Liver (tissue), 9 donors: ENCODE data around the gene MYO1B. TPM values are rescaled to one million over a fixed set of nuclear protein-coding genes. Genes with fewer than 3 reads are reported as not detected.

ENCODE experiments used
- DNase-seq: peaks from one replicate; pipeline ENCODE4 v3.0.0-alpha.2; 2017; ENCODE audit warnings: low spot score
- H3K27ac ChIP-seq, 2 donors: one replicate each; pipeline ENCODE4 v1.7.0; 2013; ENCODE audit warnings: inconsistent platforms in 2 of 2, low read length in 2 of 2, control low read depth in 1 of 2, low read depth in 1 of 2, mild to moderate bottlenecking in 1 of 2
- H3K27me3 ChIP-seq, 4 donors: one replicate each; pipeline versions ENCODE4 v1.6.1 to v1.7.0; 2013; ENCODE audit warnings: low read length in 3 of 4, inconsistent platforms in 1 of 4, mild to moderate bottlenecking in 1 of 4, moderate library complexity in 1 of 4; ENCODE audit not compliant: control insufficient read depth in 4 of 4, insufficient read depth in 4 of 4
- H3K36me3 ChIP-seq, 4 donors: one replicate each; pipeline versions ENCODE4 v1.6.1 to v1.7.0; 2013; ENCODE audit warnings: low read length in 3 of 4, mild to moderate bottlenecking in 3 of 4, low read depth in 1 of 4, moderate library complexity in 1 of 4; ENCODE audit not compliant: control insufficient read depth in 4 of 4, insufficient read depth in 3 of 4
- H3K4me1 ChIP-seq, 4 donors: one replicate each; pipeline versions ENCODE4 v1.6.1 to v1.7.0; 2013; ENCODE audit warnings: low read length in 3 of 4, mild to moderate bottlenecking in 3 of 4, moderate library complexity in 1 of 4; ENCODE audit not compliant: control insufficient read depth in 4 of 4, insufficient read depth in 4 of 4
- H3K4me3 ChIP-seq, 3 donors: one replicate each; pipeline versions ENCODE4 v1.6.1 to v1.7.0; 2013; ENCODE audit warnings: low read length in 3 of 3, control low read depth in 1 of 3, low read depth in 1 of 3, mild to moderate bottlenecking in 1 of 3
- H3K9ac ChIP-seq, 2 donors: one replicate each; pipeline ENCODE4 v1.7.0; 2013; ENCODE audit warnings: low read length in 2 of 2, mild to moderate bottlenecking in 2 of 2, moderate library complexity in 2 of 2, control low read depth in 1 of 2, low read depth in 1 of 2
- H3K9me3 ChIP-seq, 4 donors: one replicate each; pipeline versions ENCODE4 v1.6.1 to v1.7.0; 2013; ENCODE audit warnings: low read length in 3 of 4; ENCODE audit not compliant: control insufficient read depth in 4 of 4
- FOXA1 ChIP-seq: IDR thresholded peaks from 2 replicates; pipeline ENCODE4 v1.6.1; 2016; ENCODE audit warnings: antibody characterized with exemption
- GABPA ChIP-seq, 2 donors: IDR thresholded peaks in 1 of 2; conservative IDR thresholded peaks in 1 of 2; 2 replicates each; pipeline ENCODE4 v1.6.1; 2016; ENCODE audit warnings: antibody characterized with exemption in 2 of 2, mild to moderate bottlenecking in 1 of 2, moderate library complexity in 1 of 2
- HNF4A ChIP-seq, 2 donors: conservative IDR thresholded peaks; 2 replicates each; pipeline ENCODE4 v1.6.1; 2016; ENCODE audit warnings: antibody characterized with exemption in 2 of 2, mild to moderate bottlenecking in 2 of 2
- HNF4G ChIP-seq: IDR thresholded peaks from 2 replicates; pipeline ENCODE4 v1.6.1; 2016; ENCODE audit warnings: antibody characterized with exemption
- JUND ChIP-seq, 2 donors: IDR thresholded peaks; 2 replicates each; pipeline ENCODE4 v1.6.1; 2016; ENCODE audit warnings: antibody characterized with exemption in 2 of 2
- MAX ChIP-seq: IDR thresholded peaks from 2 replicates; pipeline ENCODE4 v1.6.1; 2016; ENCODE audit warnings: antibody characterized with exemption
- NR2F2 ChIP-seq: IDR thresholded peaks from 2 replicates; pipeline ENCODE4 v1.6.1; 2016; ENCODE audit warnings: antibody characterized with exemption
- REST ChIP-seq: IDR thresholded peaks from 2 replicates; pipeline ENCODE4 v1.6.1; 2016; ENCODE audit warnings: antibody characterized with exemption, mild to moderate bottlenecking
- RXRA ChIP-seq, 2 donors: IDR thresholded peaks; 2 replicates each; pipeline ENCODE4 v1.6.1; 2017 to 2018; ENCODE audit warnings: antibody characterized with exemption in 2 of 2, mild to moderate bottlenecking in 1 of 2
- SP1 ChIP-seq: IDR thresholded peaks from 2 replicates; pipeline ENCODE4 v1.6.1; 2018; ENCODE audit warnings: antibody characterized with exemption, mild to moderate bottlenecking
- TAF1 ChIP-seq: conservative IDR thresholded peaks from 2 replicates; pipeline ENCODE4 v1.6.1; 2016; ENCODE audit warnings: antibody characterized with exemption, mild to moderate bottlenecking
- YY1 ChIP-seq: IDR thresholded peaks from 2 replicates; pipeline ENCODE4 v1.6.1; 2016; ENCODE audit warnings: antibody characterized with exemption, mild to moderate bottlenecking
- WGBS: extraction: QIAGEN DNeasy Blood & Tissue Kit; methylation state at CpG from one replicate; pipeline ENCODE4 v1.1.7; 2013; 5-methylcytosine and 5-hydroxymethylcytosine counted together
- polyA plus RNA-seq, 2 donors: library from polyadenylated mRNA; stranded (reverse) in 1 of 2; unstranded in 1 of 2; fragments of 200-250 nt in 1 of 2; fragments of >200 nt in 1 of 2; fragmentation: Nextera tagmentation in 1 of 2; extraction: Ambion mirVana in 1 of 2; gene quantifications; one replicate each; pipeline versions ENCODE4 v1.2.1 to v1.2.3, GENCODE V29; 2013 to 2015
- total RNA-seq, 2 donors: library from RNA; depleted of rRNA; stranded (reverse); fragments of >200 nt; gene quantifications; one replicate each; pipeline ENCODE4 v1.2.3, GENCODE V29; 2014
- TF ChIP-seq, protein P1 (sequence below): IDR thresholded peaks from 2 replicates; pipeline ENCODE4 v1.6.1; 2016; ENCODE audit warnings: antibody characterized with exemption
- TF ChIP-seq, protein P2 (sequence below): fragments of 150-350 bp; IDR thresholded peaks from 2 replicates; pipeline ENCODE4 v1.5.1; 2017; ENCODE audit warnings: improper control_type of control experiment, low read depth, low read length; ENCODE audit not compliant: missing input control
- TF ChIP-seq, protein P3 (sequence below): IDR thresholded peaks from 2 replicates; pipeline ENCODE4 v1.6.1; 2016; ENCODE audit warnings: antibody characterized with exemption
- donor health status: healthy.
- donor health status: healthy.
- donor health status: healthy.
- donor health status: healthy.
- donor health status: healthy.

Gene MYO1B
- total and polyA plus RNA-seq, 4 donors = 66.5 to 434 (median 117) TPM

- TF ChIP-seq REST = no peak
- TF ChIP-seq HNF4A (conservative IDR thresholded peaks at IDR 0.05) = no peak
Measured at GRCh38 chr2:191299010-191299409, 53.8 kb downstream of the MYO1B start (continued).

DNA sequence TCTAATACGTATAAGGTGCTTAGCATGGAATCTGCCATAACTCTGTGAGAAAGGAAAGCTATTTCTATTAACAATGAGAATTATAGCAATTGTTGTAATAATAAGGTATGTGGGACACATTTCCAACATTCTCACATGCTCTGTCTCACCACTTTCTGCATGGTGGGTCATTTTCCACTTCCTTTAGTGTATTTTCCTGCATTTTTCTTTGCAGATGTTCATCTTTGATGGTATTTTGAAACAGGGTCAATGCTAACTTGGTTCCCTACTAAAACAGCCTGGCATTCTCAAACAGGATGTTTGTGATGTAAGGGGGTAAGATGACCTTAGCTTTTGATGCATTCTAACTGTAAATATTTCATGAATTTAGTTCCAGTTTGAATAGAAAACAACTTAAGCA, 54.7 kb downstream of the MYO1B start:
- no peaks in the 10 kb centered on the region for H3K27me3 ChIP-seq
- WGBS = 94% methylated on average over 1 of the region's 1 CpG
- TF ChIP-seq, protein P1, sequence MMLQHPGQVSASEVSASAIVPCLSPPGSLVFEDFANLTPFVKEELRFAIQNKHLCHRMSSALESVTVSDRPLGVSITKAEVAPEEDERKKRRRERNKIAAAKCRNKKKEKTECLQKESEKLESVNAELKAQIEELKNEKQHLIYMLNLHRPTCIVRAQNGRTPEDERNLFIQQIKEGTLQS = no peak
- TF ChIP-seq TAF1 (no peak), HNF4A (conservative IDR thresholded peaks at IDR 0.05) (no peak), NR2F2 (no peak), FOXA1 (no peak), RXRA (IDR thresholded peaks at IDR 0.05) (no peak), SP1 (no peak), GABPA (IDR thresholded peaks at IDR 0.05 in 1 of 2, conservative IDR thresholded peaks at IDR 0.05 in 1 of 2) (no peak), YY1 (no peak), JUND (IDR thresholded peaks at IDR 0.05) (no peak), HNF4G (no peak)
- TF ChIP-seq, protein P2, sequence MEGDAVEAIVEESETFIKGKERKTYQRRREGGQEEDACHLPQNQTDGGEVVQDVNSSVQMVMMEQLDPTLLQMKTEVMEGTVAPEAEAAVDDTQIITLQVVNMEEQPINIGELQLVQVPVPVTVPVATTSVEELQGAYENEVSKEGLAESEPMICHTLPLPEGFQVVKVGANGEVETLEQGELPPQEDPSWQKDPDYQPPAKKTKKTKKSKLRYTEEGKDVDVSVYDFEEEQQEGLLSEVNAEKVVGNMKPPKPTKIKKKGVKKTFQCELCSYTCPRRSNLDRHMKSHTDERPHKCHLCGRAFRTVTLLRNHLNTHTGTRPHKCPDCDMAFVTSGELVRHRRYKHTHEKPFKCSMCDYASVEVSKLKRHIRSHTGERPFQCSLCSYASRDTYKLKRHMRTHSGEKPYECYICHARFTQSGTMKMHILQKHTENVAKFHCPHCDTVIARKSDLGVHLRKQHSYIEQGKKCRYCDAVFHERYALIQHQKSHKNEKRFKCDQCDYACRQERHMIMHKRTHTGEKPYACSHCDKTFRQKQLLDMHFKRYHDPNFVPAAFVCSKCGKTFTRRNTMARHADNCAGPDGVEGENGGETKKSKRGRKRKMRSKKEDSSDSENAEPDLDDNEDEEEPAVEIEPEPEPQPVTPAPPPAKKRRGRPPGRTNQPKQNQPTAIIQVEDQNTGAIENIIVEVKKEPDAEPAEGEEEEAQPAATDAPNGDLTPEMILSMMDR = no peak
- TF ChIP-seq, protein P3, sequence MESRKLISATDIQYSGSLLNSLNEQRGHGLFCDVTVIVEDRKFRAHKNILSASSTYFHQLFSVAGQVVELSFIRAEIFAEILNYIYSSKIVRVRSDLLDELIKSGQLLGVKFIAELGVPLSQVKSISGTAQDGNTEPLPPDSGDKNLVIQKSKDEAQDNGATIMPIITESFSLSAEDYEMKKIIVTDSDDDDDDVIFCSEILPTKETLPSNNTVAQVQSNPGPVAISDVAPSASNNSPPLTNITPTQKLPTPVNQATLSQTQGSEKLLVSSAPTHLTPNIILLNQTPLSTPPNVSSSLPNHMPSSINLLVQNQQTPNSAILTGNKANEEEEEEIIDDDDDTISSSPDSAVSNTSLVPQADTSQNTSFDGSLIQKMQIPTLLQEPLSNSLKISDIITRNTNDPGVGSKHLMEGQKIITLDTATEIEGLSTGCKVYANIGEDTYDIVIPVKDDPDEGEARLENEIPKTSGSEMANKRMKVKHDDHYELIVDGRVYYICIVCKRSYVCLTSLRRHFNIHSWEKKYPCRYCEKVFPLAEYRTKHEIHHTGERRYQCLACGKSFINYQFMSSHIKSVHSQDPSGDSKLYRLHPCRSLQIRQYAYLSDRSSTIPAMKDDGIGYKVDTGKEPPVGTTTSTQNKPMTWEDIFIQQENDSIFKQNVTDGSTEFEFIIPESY = no peak
- peaks cover 0 to 16% (median 8%) of the 10 kb centered on the region in 4 donors for H3K36me3 ChIP-seq
- no peak overlapping the region for H3K4me3 ChIP-seq
- H3K27ac ChIP-seq = no peak overlapping the region
- no peak overlapping the region for H3K9ac ChIP-seq
- no peak for DNase-seq
- H3K4me1 ChIP-seq = peaks cover 8 to 41% (median 26%) of the 10 kb centered on the region in 4 donors
- H3K9me3 ChIP-seq = no peaks in the 10 kb centered on the region

- Histone ChIP-seq H3K36me3 (peaks cover 0 to 8% (median 5%) of the 10 kb centered on the region in 4 donors), H3K27ac (no peak overlapping the region), H3K27me3 (no peaks in the 10 kb centered on the region), H3K4me3 (no peak overlapping the region), H3K9ac (no peak overlapping the region), H3K9me3 (no peaks in the 10 kb centered on the region), H3K4me1 (peaks cover 8 to 33% (median 23%) of the 10 kb centered on the region in 4 donors)
- 92% methylated on average over 3 of the region's 3 CpGs for WGBS
- TF ChIP-seq FOXA1 = no peak
- no peak for TF ChIP-seq MAX
- TF ChIP-seq, protein P1 = no peak
- no peak for TF ChIP-seq HNF4G
- no peak for TF ChIP-seq GABPA (IDR thresholded peaks at IDR 0.05 in 1 of 2, conservative IDR thresholded peaks at IDR 0.05 in 1 of 2)
- TF ChIP-seq, protein P2 = no peak
- no peak for TF ChIP-seq JUND (IDR thresholded peaks at IDR 0.05)
- no peak for DNase-seq
Measured at GRCh38 chr2:191301971-191302370, 56.8 kb downstream of the MYO1B start.
